T-helper 1 cell treated with Interleukin-12 subunit alpha and Interleukin-12 subunit beta and Interleukin-4 antibody, amounts not matched to agents 30 μg/mL and 1 μg/mL, for 36 hours (primary cell): ENCODE data around the gene CCNJ.
"Not testable (repeated sequence)": the region's sequence is repeated elsewhere in the genome, so short reads cannot be mapped to it uniquely, and the experiment has no call there.

Source experiments
- H3K27ac Mint-ChIP-seq: one replicate; pipeline ENCODE4 v1.8.0; 2021; ENCODE audit warnings: mild to moderate bottlenecking, mixed read lengths
- H3K27me3 Mint-ChIP-seq: one replicate; pipeline ENCODE4 v1.8.0; 2021; ENCODE audit warnings: low read depth, mixed read lengths
- H3K36me3 Mint-ChIP-seq: one replicate; pipeline ENCODE4 v1.8.0; 2021; ENCODE audit warnings: low read depth, mixed read lengths
- H3K4me1 Mint-ChIP-seq: one replicate; pipeline ENCODE4 v1.8.0; 2021; ENCODE audit warnings: low read depth, mixed read lengths
- H3K4me3 Mint-ChIP-seq: one replicate; pipeline ENCODE4 v1.8.0; 2021; ENCODE audit warnings: mild to moderate bottlenecking, moderate library complexity, mixed read lengths
- H3K9me3 Mint-ChIP-seq: one replicate; pipeline ENCODE4 v1.8.0; 2021; ENCODE audit warnings: mixed read lengths

The CCNJ gene

GRCh38 chr10:96043893-96044715 is 721 bp downstream of the CCNJ start:
- H3K27me3 Mint-ChIP-seq, result no peaks in the 10 kb centered on the region
- H3K4me1 Mint-ChIP-seq, result peaks cover 41% of the 10 kb centered on the region
- peak overlapping the region; percentile 93 for H3K4me3 Mint-ChIP-seq
- no peaks in the 10 kb centered on the region for H3K9me3 Mint-ChIP-seq
- peaks cover 20% of the 10 kb centered on the region for H3K36me3 Mint-ChIP-seq
- peak overlapping the region; percentile 87 for H3K27ac Mint-ChIP-seq

- H3K36me3 Mint-ChIP-seq, result peaks cover 25% of the 10 kb centered on the region
- H3K4me1 Mint-ChIP-seq, result peaks cover 45% of the 10 kb centered on the region
- no peaks in the 10 kb centered on the region for H3K27me3 Mint-ChIP-seq
- H3K9me3 Mint-ChIP-seq, result no peaks in the 10 kb centered on the region
- H3K4me3 Mint-ChIP-seq, result peak overlapping the region; percentile 93
- H3K27ac Mint-ChIP-seq, result peak overlapping the region; percentile 87
Measured at GRCh38 chr10:96044736-96045135, 1.4 kb downstream of the CCNJ start.

- Mint-ChIP-seq H3K27ac (no peak overlapping the region), H3K36me3 (peaks cover 29% of the 10 kb centered on the region), H3K9me3 (no peaks in the 10 kb centered on the region), H3K27me3 (no peaks in the 10 kb centered on the region), H3K4me1 (peaks cover 46% of the 10 kb centered on the region), H3K4me3 (no peak overlapping the region)
Measured at GRCh38 chr10:96046546-96046945, 3.2 kb downstream of the CCNJ start.

GRCh38 chr10:96047004-96047649 is 3.7 kb downstream of the CCNJ start:
- Mint-ChIP-seq H3K9me3 (no peaks in the 10 kb centered on the region), H3K27me3 (no peaks in the 10 kb centered on the region), H3K4me3 (no peak overlapping the region), H3K36me3 (peaks cover 35% of the 10 kb centered on the region), H3K27ac (no peak overlapping the region), H3K4me1 (peaks cover 50% of the 10 kb centered on the region)

GRCh38 chr10:96047925-96048324 is 4.5 kb downstream of the CCNJ start:
- Mint-ChIP-seq H3K36me3 (peaks cover 41% of the 10 kb centered on the region), H3K4me1 (peaks cover 43% of the 10 kb centered on the region)
- H3K27ac Mint-ChIP-seq, H3K9me3 Mint-ChIP-seq, H3K27me3 Mint-ChIP-seq, H3K4me3 Mint-ChIP-seq: not testable (repeated sequence)

- Mint-ChIP-seq H3K36me3 (peaks cover 45% of the 10 kb centered on the region), H3K4me1 (peaks cover 46% of the 10 kb centered on the region), H3K27ac (no peak overlapping the region), H3K9me3 (no peaks in the 10 kb centered on the region), H3K4me3 (no peak overlapping the region), H3K27me3 (no peaks in the 10 kb centered on the region)
Measured at GRCh38 chr10:96049340-96049739, 6.0 kb downstream of the CCNJ start.

- Mint-ChIP-seq H3K27ac (no peak overlapping the region), H3K4me3 (no peak overlapping the region), H3K9me3 (no peaks in the 10 kb centered on the region), H3K27me3 (no peaks in the 10 kb centered on the region), H3K36me3 (peaks cover 51% of the 10 kb centered on the region), H3K4me1 (peaks cover 19% of the 10 kb centered on the region)
Measured at GRCh38 chr10:96053985-96054384, 10.6 kb downstream of the CCNJ start.

GRCh38 chr10:96056787-96057186 is 13.4 kb downstream of the CCNJ start:
- Mint-ChIP-seq H3K4me3 (no peak overlapping the region), H3K9me3 (no peaks in the 10 kb centered on the region), H3K4me1 (peaks cover 12% of the 10 kb centered on the region), H3K27me3 (no peaks in the 10 kb centered on the region), H3K36me3 (peaks cover 48% of the 10 kb centered on the region), H3K27ac (no peak overlapping the region)

- H3K36me3 Mint-ChIP-seq, result peaks cover 56% of the 10 kb centered on the region
- H3K9me3 Mint-ChIP-seq, result no peaks in the 10 kb centered on the region
- H3K4me1 Mint-ChIP-seq, result peaks cover 31% of the 10 kb centered on the region
- no peaks in the 10 kb centered on the region for H3K27me3 Mint-ChIP-seq
- no peak overlapping the region for H3K27ac Mint-ChIP-seq
- no peak overlapping the region for H3K4me3 Mint-ChIP-seq
Measured at GRCh38 chr10:96061232-96061631, 17.8 kb downstream of the CCNJ start.

- Mint-ChIP-seq H3K36me3 (peaks cover 9% of the 10 kb centered on the region), H3K9me3 (peaks cover 15% of the 10 kb centered on the region), H3K4me1 (peaks cover 26% of the 10 kb centered on the region), H3K27ac (no peak overlapping the region), H3K4me3 (no peak overlapping the region), H3K27me3 (no peaks in the 10 kb centered on the region)
Measured at GRCh38 chr10:96072674-96073073, 29.3 kb downstream of the CCNJ start.

- peak overlapping the region; percentile 15 for H3K4me3 Mint-ChIP-seq
- peak overlapping the region; percentile 78 for H3K27ac Mint-ChIP-seq
Measured at GRCh38 chr10:96073722-96074121, 30.3 kb downstream of the CCNJ start.

GRCh38 chr10:96074776-96075175 is 31.4 kb downstream of the CCNJ start:
- Mint-ChIP-seq H3K27me3 (no peaks in the 10 kb centered on the region), H3K4me1 (peaks cover 32% of the 10 kb centered on the region), H3K4me3 (no peak overlapping the region), H3K9me3 (peaks cover 15% of the 10 kb centered on the region), H3K27ac (no peak overlapping the region), H3K36me3 (peaks cover 15% of the 10 kb centered on the region)

More at GRCh38 chr10:96073722-96074121, 30.3 kb downstream of the CCNJ start:
- Mint-ChIP-seq H3K36me3 (peaks cover 11% of the 10 kb centered on the region), H3K27me3 (no peaks in the 10 kb centered on the region), H3K9me3 (peaks cover 15% of the 10 kb centered on the region), H3K4me1 (peaks cover 28% of the 10 kb centered on the region)

GRCh38 chr10:96075977-96076376 is 32.6 kb downstream of the CCNJ start:
- no peak overlapping the region for H3K27ac Mint-ChIP-seq

GRCh38 chr10:96077156-96077555 is 33.8 kb downstream of the CCNJ start:
- Mint-ChIP-seq H3K4me1 (peaks cover 32% of the 10 kb centered on the region), H3K27ac (no peak overlapping the region), H3K36me3 (peaks cover 16% of the 10 kb centered on the region), H3K9me3 (peaks cover 15% of the 10 kb centered on the region), H3K4me3 (no peak overlapping the region), H3K27me3 (no peaks in the 10 kb centered on the region)

More at GRCh38 chr10:96075977-96076376, 32.6 kb downstream of the CCNJ start:
- H3K4me3 Mint-ChIP-seq, result no peak overlapping the region
- H3K36me3 Mint-ChIP-seq, result peaks cover 19% of the 10 kb centered on the region
- peaks cover 15% of the 10 kb centered on the region for H3K9me3 Mint-ChIP-seq
- H3K27me3 Mint-ChIP-seq, result no peaks in the 10 kb centered on the region
- peaks cover 36% of the 10 kb centered on the region for H3K4me1 Mint-ChIP-seq

- no peak overlapping the region for H3K4me3 Mint-ChIP-seq
- H3K36me3 Mint-ChIP-seq, result peaks cover 12% of the 10 kb centered on the region
- no peak overlapping the region for H3K27ac Mint-ChIP-seq
- no peaks in the 10 kb centered on the region for H3K27me3 Mint-ChIP-seq
- peaks cover 14% of the 10 kb centered on the region for H3K4me1 Mint-ChIP-seq
- H3K9me3 Mint-ChIP-seq, result no peaks in the 10 kb centered on the region
Measured at GRCh38 chr10:96082153-96082552, 38.8 kb downstream of the CCNJ start.
